GM19351 (cell line): Measurements from ENCODE around the gene LYRM4.
A peak's percentile ranks its signal among the peaks of the same experiment; 100 is the strongest.
"Not testable (repeated sequence)": the region's sequence is repeated elsewhere in the genome, so short reads cannot be mapped to it uniquely, and the experiment has no call there.

Experiments used
- ATAC-seq: cut with Tn5 transposase; IDR thresholded peaks from one replicate; pipeline ENCODE4 v1.9.1; 2021; ENCODE audit warnings: mild to moderate bottlenecking, moderate library complexity; ENCODE audit not compliant: unreplicated experiment

Gene LYRM4

GRCh38 chr6:5084781-5085647 lies 175.7 kb downstream of the LYRM4 start, which contains the start of gene PPP1R3G:
Gene PPP1R3G, plus strand, starts transcription at chr6:5085341. Its CDS starts 145 bp downstream, at chr6:5085486.
- peak; percentile 57 for ATAC-seq

DNA sequence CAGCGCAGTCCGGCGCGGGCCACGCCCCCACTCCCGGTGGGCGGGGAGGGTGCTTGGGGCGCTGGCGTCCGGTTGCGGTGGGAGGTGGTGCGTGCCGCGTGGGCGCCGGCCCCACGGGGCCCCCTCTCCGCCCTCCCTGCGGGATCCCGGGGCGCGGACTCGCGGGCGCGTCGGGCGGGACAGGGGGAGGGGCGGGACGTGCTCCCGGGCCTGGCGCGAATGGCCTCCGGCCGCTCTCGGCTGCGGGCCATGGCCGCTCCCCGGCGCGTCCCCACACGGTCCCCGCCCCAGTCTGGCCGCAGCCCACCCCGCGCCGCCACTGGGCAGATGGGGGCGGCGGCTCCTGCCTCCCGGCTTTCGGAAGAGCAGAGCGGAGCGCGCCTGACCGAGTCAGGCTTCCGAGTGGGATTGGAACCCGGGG lies 176.4 kb downstream of the LYRM4 start:
- peak; percentile 31 for ATAC-seq

DNA sequence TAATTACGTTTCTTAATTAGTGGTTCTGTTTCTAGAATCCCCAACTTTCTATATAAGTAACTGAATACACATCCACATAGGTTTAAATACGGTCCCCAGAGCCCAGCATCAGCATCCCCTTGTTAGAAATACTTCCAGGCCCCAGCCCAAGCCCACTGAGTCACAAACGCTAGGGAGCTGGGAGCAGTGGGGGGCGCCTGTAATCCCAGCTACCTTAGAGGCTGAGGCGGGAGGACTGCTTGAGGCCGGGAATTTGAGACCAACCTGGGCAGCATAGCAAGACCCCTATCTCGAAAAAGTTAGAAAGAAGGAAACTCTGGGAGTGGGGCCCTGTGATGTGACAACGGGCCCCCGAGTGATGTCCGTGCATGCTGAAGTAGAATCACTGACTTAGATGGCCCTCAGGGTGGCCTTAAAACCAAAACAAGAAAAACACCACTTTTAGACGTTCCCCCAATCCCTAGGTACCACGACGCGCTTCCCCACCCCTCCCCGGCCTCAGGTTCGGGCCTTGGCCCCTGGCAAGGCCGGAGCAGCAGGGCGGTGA lies 176.9 kb downstream of the LYRM4 start:
- no peak for ATAC-seq

- no peak for ATAC-seq
These were observed 177.5 kb downstream of the LYRM4 start for GRCh38 chr6:5083307-5083583.

GRCh38 chr6:5082487-5083306 lies 178.1 kb downstream of the LYRM4 start:
- no peak for ATAC-seq

- ATAC-seq = no peak
These were observed 178.8 kb downstream of the LYRM4 start for GRCh38 chr6:5081955-5082354.

GRCh38 chr6:5081182-5081581 lies 179.6 kb downstream of the LYRM4 start:
- ATAC-seq = no peak

GRCh38 chr6:5080574-5080973 lies 180.2 kb downstream of the LYRM4 start:
- ATAC-seq = no peak

GRCh38 chr6:5079692-5080091 lies 181.1 kb downstream of the LYRM4 start:
- no peak for ATAC-seq

DNA sequence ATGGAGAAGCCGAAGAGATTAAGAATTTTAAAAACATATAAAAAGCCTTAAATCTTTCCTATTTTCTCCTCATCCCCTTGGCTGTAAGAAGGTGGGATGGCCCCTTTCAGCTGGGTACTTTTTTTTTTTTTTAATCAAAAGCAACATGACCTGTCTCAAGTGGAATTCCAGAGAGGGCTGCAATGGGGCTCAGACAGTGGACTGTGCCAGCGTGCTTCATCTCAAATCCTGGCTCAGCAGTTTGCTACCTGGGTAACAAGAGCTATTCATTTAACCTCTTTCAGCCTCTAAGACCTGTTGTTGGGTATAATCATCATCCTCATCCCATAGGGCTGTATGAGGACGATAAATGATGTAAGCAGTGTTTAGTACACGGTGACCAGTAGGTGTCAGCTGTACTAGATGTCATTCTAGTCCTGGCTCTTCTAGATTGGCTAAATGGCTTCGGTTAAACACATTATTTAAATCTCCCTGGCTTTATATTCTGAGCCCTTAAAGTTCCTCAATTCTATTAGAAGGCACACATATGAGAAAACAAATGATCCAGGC lies 182.6 kb downstream of the LYRM4 start:
- ATAC-seq = peak; percentile 87

DNA sequence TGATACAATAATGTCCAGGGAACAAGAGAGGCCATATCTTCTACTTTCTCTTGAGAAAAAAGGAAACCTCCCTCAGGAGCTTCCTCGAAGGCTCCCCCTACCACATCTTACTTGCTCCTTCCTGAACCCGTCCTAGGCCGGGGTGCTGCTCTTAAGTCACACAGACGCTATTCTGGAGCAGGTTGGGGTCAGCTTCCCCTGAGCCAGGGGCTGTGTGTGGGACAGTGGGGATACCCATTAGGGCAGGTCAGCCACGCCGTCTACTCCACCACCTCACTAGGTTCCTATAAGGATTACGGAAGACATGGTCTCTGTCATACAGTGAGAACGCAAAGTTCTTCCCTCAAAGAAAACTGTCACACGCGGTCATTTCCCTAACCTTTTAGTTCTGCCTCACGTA lies 183.8 kb downstream of the LYRM4 start:
- ATAC-seq = no peak

- ATAC-seq = no peak
These were observed 186.8 kb downstream of the LYRM4 start for GRCh38 chr6:5073992-5074391.

- peak; percentile 72 for ATAC-seq
These were observed 188.3 kb downstream of the LYRM4 start for GRCh38 chr6:5072440-5072839.

GRCh38 chr6:5071216-5071615 lies 189.5 kb downstream of the LYRM4 start:
- ATAC-seq = no peak

GRCh38 chr6:5068153-5068751 lies 192.5 kb downstream of the LYRM4 start:
- ATAC-seq = no peak

GRCh38 chr6:5067305-5067704 lies 193.4 kb downstream of the LYRM4 start:
- no peak for ATAC-seq

DNA sequence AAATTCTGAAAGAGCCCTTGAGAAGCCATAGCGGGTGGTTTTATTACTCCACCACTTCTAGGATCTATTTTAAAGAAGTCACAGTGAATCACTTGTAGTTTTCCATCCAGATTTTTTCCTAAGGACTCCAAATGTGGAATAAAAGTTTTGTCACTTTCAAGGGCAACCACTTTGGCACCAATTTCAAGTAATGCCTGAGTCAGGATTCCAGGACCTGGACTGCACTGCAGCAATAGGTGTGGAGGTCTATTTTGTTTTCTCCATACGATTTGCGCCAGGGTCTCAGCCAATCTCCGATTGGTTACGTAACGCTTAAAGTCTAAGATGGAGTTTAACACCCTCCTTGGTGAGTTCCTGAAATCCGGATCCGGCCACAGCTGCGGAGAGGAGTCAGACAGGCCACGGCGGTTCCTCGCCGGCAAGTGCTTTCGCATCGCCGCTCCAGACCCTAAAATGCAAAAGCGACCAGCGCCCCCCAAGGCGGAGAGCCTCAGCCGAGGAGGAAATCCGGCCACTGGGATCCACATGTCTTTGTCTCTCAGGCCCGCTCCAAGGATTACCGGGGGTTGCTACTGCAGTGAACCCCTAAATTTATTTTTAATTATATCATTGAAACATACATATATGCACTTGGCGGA lies 194.2 kb downstream of the LYRM4 start:
- ATAC-seq = no peak

DNA sequence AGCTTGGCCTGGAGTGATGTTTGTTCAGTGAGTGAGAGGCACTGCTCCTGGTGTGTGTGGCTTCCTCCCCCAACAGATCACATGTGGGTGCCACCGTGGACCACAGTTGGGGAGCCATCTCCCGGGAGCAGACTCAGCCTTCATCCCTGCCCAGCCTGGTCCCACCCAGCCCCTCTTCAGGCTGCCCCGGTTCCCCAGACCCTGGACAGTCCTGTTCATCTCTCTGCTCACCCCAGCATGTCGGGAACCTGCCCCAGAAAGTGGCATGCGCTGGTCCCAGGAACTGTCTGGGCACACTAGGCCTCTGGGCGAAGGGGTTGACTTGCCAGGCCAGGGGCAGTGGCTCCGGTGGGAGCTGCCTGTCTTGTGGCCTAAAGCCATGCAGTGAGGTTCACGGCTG lies 197.1 kb downstream of the LYRM4 start:
- ATAC-seq = no peak

DNA sequence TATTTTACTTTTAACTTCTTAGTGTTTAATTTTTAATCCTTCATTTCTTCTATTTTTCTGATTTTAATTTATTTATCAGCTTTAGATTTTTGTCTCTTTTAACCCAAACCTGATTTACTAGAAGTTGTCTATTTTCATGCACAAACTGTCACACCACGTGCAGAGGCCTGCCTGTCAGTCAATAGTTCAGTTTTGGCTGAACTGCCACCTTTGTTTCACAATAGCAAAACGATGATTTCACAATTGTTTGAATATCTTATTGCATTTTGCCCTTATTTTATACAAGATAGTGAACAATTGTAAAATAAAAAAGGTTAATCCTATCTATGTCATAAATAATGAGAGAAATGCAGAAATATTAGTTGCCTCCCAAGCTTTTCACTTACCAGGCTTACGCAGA lies 199.6 kb downstream of the LYRM4 start:
- ATAC-seq = no peak

GRCh38 chr6:5060439-5060838 lies 200.3 kb downstream of the LYRM4 start:
- ATAC-seq = not testable (repeated sequence)
